H9 (cell line): ENCODE measurements around the gene LTF. TPM values are rescaled to one million over a fixed set of nuclear protein-coding genes. Genes with fewer than 3 reads are reported as not detected.

Source experiments
- DNase-seq: peaks from one replicate; pipeline ENCODE4 v3.0.0-alpha.2; 2017
- H2AFZ ChIP-seq: one replicate; pipeline ENCODE4 v1.6.1; 2013; ENCODE audit warnings: mild to moderate bottlenecking, low read length, control low read depth, moderate library complexity
- H2AK5ac ChIP-seq: 2 replicates; pipeline ENCODE4 v1.6.1; 2013; ENCODE audit warnings: low read length, control low read depth, mixed read lengths; ENCODE audit not compliant: insufficient read length
- H2BK120ac ChIP-seq: one replicate; pipeline ENCODE4 v1.6.1; 2013; ENCODE audit warnings: low read depth, mild to moderate bottlenecking, low read length, control low read depth, inconsistent platforms; ENCODE audit not compliant: poor library complexity, severe bottlenecking
- H2BK12ac ChIP-seq: 2 replicates; pipeline ENCODE4 v1.6.1; 2013; ENCODE audit warnings: low read length, control low read depth, mixed read lengths, low read depth; ENCODE audit not compliant: insufficient read length
- H2BK15ac ChIP-seq: 2 replicates; pipeline ENCODE4 v1.6.1; 2013; ENCODE audit warnings: low read depth, low read length, control low read depth
- H2BK20ac ChIP-seq: one replicate; pipeline ENCODE4 v1.6.1; 2013; ENCODE audit warnings: low read depth, mild to moderate bottlenecking, low read length, control low read depth, inconsistent platforms; ENCODE audit not compliant: poor library complexity, severe bottlenecking
- H2BK5ac ChIP-seq: 2 replicates; pipeline ENCODE4 v1.6.1; 2013; ENCODE audit warnings: low read length, control low read depth, mixed read lengths; ENCODE audit not compliant: insufficient read length
- H3K14ac ChIP-seq: 2 replicates; pipeline ENCODE4 v1.6.1; 2013; ENCODE audit warnings: low read length, control low read depth; ENCODE audit not compliant: insufficient read depth
- H3K18ac ChIP-seq: 2 replicates; pipeline ENCODE4 v1.6.1; 2013; ENCODE audit warnings: low read depth, mild to moderate bottlenecking, mixed read lengths, low read length, control low read depth; ENCODE audit not compliant: insufficient read length
- H3K23ac ChIP-seq: 2 replicates; pipeline ENCODE4 v1.6.1; 2013; ENCODE audit warnings: low read length, control low read depth, mixed read lengths, low read depth; ENCODE audit not compliant: insufficient read length
- H3K23me2 ChIP-seq: 2 replicates; pipeline ENCODE4 v1.6.1; 2013; ENCODE audit warnings: low read depth, mild to moderate bottlenecking, mixed read lengths, low read length, control low read depth; ENCODE audit not compliant: insufficient read length, poor library complexity, severe bottlenecking
- H3K27ac ChIP-seq: 2 replicates; pipeline ENCODE4 v1.5.1; 2013; ENCODE audit warnings: low read length, control low read depth, mixed read lengths, low read depth; ENCODE audit not compliant: insufficient read length
- H3K27me3 ChIP-seq: 2 replicates; pipeline ENCODE4 v1.6.1; 2013; ENCODE audit warnings: low read length, control low read depth, inconsistent platforms; ENCODE audit not compliant: insufficient read depth
- H3K4ac ChIP-seq: 2 replicates; pipeline ENCODE4 v1.6.1; 2013; ENCODE audit warnings: low read depth, mild to moderate bottlenecking, control low read depth, inconsistent platforms, low read length, moderate library complexity
- H3K4me1 ChIP-seq: 2 replicates; pipeline ENCODE4 v1.6.1; 2013; ENCODE audit warnings: low read length, control low read depth, inconsistent platforms; ENCODE audit not compliant: insufficient read depth
- H3K4me2 ChIP-seq: 2 replicates; pipeline ENCODE4 v1.6.1; 2013; ENCODE audit warnings: low read length, control low read depth, mixed read lengths; ENCODE audit not compliant: insufficient read length, insufficient read depth
- H3K56ac ChIP-seq: 2 replicates; pipeline ENCODE4 v1.6.1; 2013; ENCODE audit warnings: low read depth, mild to moderate bottlenecking, mixed read lengths, low read length, control low read depth; ENCODE audit not compliant: insufficient read length
- H3K79me1 ChIP-seq: 2 replicates; pipeline ENCODE4 v1.6.1; 2013; ENCODE audit warnings: low read depth, mild to moderate bottlenecking, moderate library complexity, low read length, control low read depth, inconsistent platforms; ENCODE audit not compliant: insufficient read depth, poor library complexity, severe bottlenecking
- H3K79me2 ChIP-seq: 2 replicates; pipeline ENCODE4 v1.6.1; 2013; ENCODE audit warnings: low read length, control low read depth, inconsistent platforms; ENCODE audit not compliant: insufficient read depth
- H3K9ac ChIP-seq: 2 replicates; pipeline ENCODE4 v1.6.1; 2013; ENCODE audit warnings: low read length, control low read depth, mixed read lengths; ENCODE audit not compliant: insufficient read length; ENCODE audit errors: extremely low read depth
- H3K9me3 ChIP-seq: one replicate; pipeline ENCODE4 v1.6.1; 2013; ENCODE audit warnings: low read depth, low read length, inconsistent platforms; ENCODE audit not compliant: control insufficient read depth
- H3T11ph ChIP-seq: one replicate; pipeline ENCODE4 v1.6.1; 2013; ENCODE audit warnings: mild to moderate bottlenecking, low read length, control low read depth, inconsistent platforms
- H4K20me1 ChIP-seq: one replicate; pipeline ENCODE4 v1.6.1; 2013; ENCODE audit not compliant: control insufficient read depth, insufficient read length, insufficient read depth
- H4K5ac ChIP-seq: 2 replicates; pipeline ENCODE4 v1.6.1; 2013; ENCODE audit warnings: low read depth, mild to moderate bottlenecking, mixed read lengths, low read length, control low read depth; ENCODE audit not compliant: insufficient read length
- H4K8ac ChIP-seq: replicated peaks from 2 replicates; pipeline ENCODE4 v1.6.1; 2013; ENCODE audit warnings: low read length, control low read depth, mixed read lengths, low read depth; ENCODE audit not compliant: insufficient read length
- H4K91ac ChIP-seq: 2 replicates; pipeline ENCODE4 v1.6.1; 2013; ENCODE audit warnings: low read depth, mild to moderate bottlenecking, moderate library complexity, mixed read lengths, low read length, control low read depth; ENCODE audit not compliant: insufficient read length
- H3K27ac Mint-ChIP-seq, 3 experiments: 2 replicates in 2 of 3; 3 replicates in 1 of 3; pipeline ENCODE4 v1.8.0; 2020 to 2021; ENCODE audit warnings: mixed read lengths in 3 of 3, mild to moderate bottlenecking in 1 of 3, moderate library complexity in 1 of 3
- H3K27me3 Mint-ChIP-seq: 2 replicates; pipeline ENCODE4 v1.8.0; 2021; ENCODE audit warnings: low read depth, mild to moderate bottlenecking, moderate library complexity, mixed read lengths
- H3K36me3 Mint-ChIP-seq, 3 experiments: 2 replicates in 2 of 3; 3 replicates in 1 of 3; pipeline ENCODE4 v1.8.0; 2020 to 2021; ENCODE audit warnings: low read depth in 3 of 3, mixed read lengths in 3 of 3; ENCODE audit not compliant: insufficient read depth in 1 of 3
- H3K4me1 Mint-ChIP-seq, 2 experiments: 2 replicates each; pipeline ENCODE4 v1.8.0; 2020; ENCODE audit warnings: mixed read lengths in 2 of 2
- H3K4me3 Mint-ChIP-seq, 2 experiments: 2 replicates in 1 of 2; 3 replicates in 1 of 2; pipeline ENCODE4 v1.8.0; 2020 to 2021; ENCODE audit warnings: mild to moderate bottlenecking in 2 of 2, mixed read lengths in 2 of 2, moderate library complexity in 1 of 2
- H3K9me3 Mint-ChIP-seq, 2 experiments: 2 replicates in 1 of 2; 3 replicates in 1 of 2; pipeline ENCODE4 v1.8.0; 2020; ENCODE audit warnings: mild to moderate bottlenecking in 2 of 2, mixed read lengths in 2 of 2, moderate library complexity in 1 of 2
- CTCF ChIP-seq: fragments of 200-600 bp; sonication (generic); conservative IDR thresholded peaks from 3 replicates; pipeline ENCODE4 v1.8.0; 2021; ENCODE audit warnings: antibody characterized with exemption, mild to moderate bottlenecking
- WGBS: extraction: QIAGEN DNeasy Blood & Tissue Kit; methylation state at CpG from one replicate; pipeline ENCODE4 v1.1.7; 2013; ENCODE audit warnings: missing lambda C conversion rate, low lambda C conversion rate, mixed read lengths; ENCODE audit not compliant: insufficient read length; ENCODE audit errors: extremely low coverage; 5-methylcytosine and 5-hydroxymethylcytosine counted together
- total RNA-seq: library from RNA; stranded (reverse); gene quantifications from 2 replicates; pipeline ENCODE4 v1.2.1, GENCODE V29; 2021

Gene LTF
- total RNA-seq, 1 experiment from 2014 or later: not detected

- H3K23me2 ChIP-seq: no peaks in the 10 kb centered on the region
- H3T11ph ChIP-seq: no peak overlapping the region
- Mint-ChIP-seq H3K27me3 (peaks cover 5% of the 10 kb centered on the region), H3K36me3 (0 out of 7 replicates have a peak, but pooled peaks cover 0 to under 1% (median 0%) of the 10 kb centered on the region in 3 experiments), H3K27ac (no peak overlapping the region), H3K4me3 (no peak overlapping the region), H3K4me1 (0 out of 4 replicates have a peak, but pooled peaks cover 0 to 2% of the 10 kb centered on the region in 2 experiments), H3K9me3 (peaks cover 0 to 2% of the 10 kb centered on the region in 2 experiments; a peak in 2 of 5 replicates)
- no peak overlapping the region for H2BK120ac ChIP-seq
- WGBS: no CpG with 5 or more reads among the region's 6 CpGs
- no peak overlapping the region for H2BK5ac ChIP-seq
- H2AK5ac ChIP-seq: no peak overlapping the region
- no peak overlapping the region for H4K5ac ChIP-seq
- no peaks in the 10 kb centered on the region for H3K9me3 ChIP-seq
- H3K9ac ChIP-seq: no peak overlapping the region
- H3K4me2 ChIP-seq: no peak overlapping the region
- H3K79me2 ChIP-seq: no peaks in the 10 kb centered on the region
- H4K91ac ChIP-seq: no peak overlapping the region
- no peak overlapping the region for H3K56ac ChIP-seq
- H3K27me3 ChIP-seq: no peaks in the 10 kb centered on the region
- no peaks in the 10 kb centered on the region for H3K79me1 ChIP-seq
- TF ChIP-seq CTCF: no peak
- no peak overlapping the region for H3K14ac ChIP-seq
- no peaks in the 10 kb centered on the region for H4K20me1 ChIP-seq
- DNase-seq: no peak
- H3K27ac ChIP-seq: no peak overlapping the region
- H3K23ac ChIP-seq: no peak overlapping the region
- no peak overlapping the region for H2AFZ ChIP-seq
- H2BK20ac ChIP-seq: no peak overlapping the region
- H2BK12ac ChIP-seq: no peak overlapping the region
- H4K8ac ChIP-seq: no peak overlapping the region
- H3K4me1 ChIP-seq: no peaks in the 10 kb centered on the region
- no peak overlapping the region for H2BK15ac ChIP-seq
- no peak overlapping the region for H3K18ac ChIP-seq
- H3K4ac ChIP-seq: no peak overlapping the region
Observed at GRCh38 chr3:46480491-46481195, 15.9 kb upstream of the LTF start.
